ENCODE data around the gene NRG2. TPM values are rescaled to one million over a fixed set of nuclear protein-coding genes. Genes with fewer than 3 reads are reported as not detected.

Gene NRG2
- total and polyA plus RNA-seq, 2 donors (not counting 3 experiments of a cell fraction or from before 2014, with no cell fraction given): 0.26 to 0.42 TPM

DNA sequence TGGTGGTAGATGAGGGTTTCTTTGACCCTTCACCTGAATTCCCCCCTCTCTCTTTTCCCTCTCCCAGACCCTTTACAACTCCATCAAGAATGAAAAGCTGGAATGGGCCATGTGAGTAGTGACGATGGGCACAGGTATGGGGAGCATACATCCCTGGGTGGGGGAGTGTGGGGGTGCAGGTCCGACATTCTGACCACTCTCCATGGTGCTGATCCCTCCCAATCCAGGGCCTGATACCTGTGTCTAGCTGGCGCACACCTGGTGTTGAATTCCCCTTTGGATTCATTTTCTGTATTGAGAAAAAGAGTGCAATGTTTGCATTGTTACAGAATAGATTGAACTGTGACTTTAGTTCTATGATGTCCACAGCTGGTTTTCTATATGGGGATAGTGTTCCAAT is 207.4 kb downstream of the NRG2 start:
- H2AFZ ChIP-seq (ENCODE audit: low read depth, low read length): no peak overlapping the region
- intact Hi-C loops (cut with micrococcal nuclease): no loop called here
- H3K4me3 ChIP-seq (replicated peaks in 1 of 3; ENCODE audit: insufficient read depth in 1 of 3, low read depth in 1 of 3, low read length in 3 of 3): no peak overlapping the region
- POLR2A ChIA-PET: no interaction called here
- no peaks in the 10 kb centered on the region for H3K4me1 ChIP-seq (ENCODE audit: control insufficient read depth, extremely low read depth, insufficient read depth, low read length)
- DNase-seq (ENCODE audit: low read depth, low spot score) (no peak), FAIRE-seq (no peak)
- peaks cover 8 to 18% of the 10 kb centered on the region in 2 experiments for H3K27me3 ChIP-seq (ENCODE audit: control insufficient read depth in 2 of 2, insufficient read depth in 2 of 2, low read length in 2 of 2)
- CTCF ChIA-PET: no interaction called here
- no peak overlapping the region for H3K9ac ChIP-seq (replicated peaks; ENCODE audit: extremely low read depth, insufficient read depth, low read length)
- H3K9me3 ChIP-seq (replicated peaks; ENCODE audit: control insufficient read depth, insufficient read depth, low read length): no peaks in the 10 kb centered on the region
- BruUV-seq (replicated peaks): no TSS peak
- no peak overlapping the region for H3K27ac ChIP-seq (ENCODE audit: insufficient read depth, low read depth, low read length)
- dilution Hi-C loops (cut with MboI; ENCODE audit: extremely low pct_ligation_motif_present, low sequenced_read_pairs): no loop called here
- TF ChIP-seq FOS (IDR thresholded peaks at IDR 0.05; ENCODE audit: borderline replicate concordance, insufficient read depth, low read length): no peak
- no peak for TF ChIP-seq MYC (IDR thresholded peaks at IDR 0.05; ENCODE audit: low read depth, low read length)
- no peak for TF ChIP-seq EZH2 (IDR thresholded peaks at IDR 0.05; ENCODE audit: borderline replicate concordance, low read depth, low read length, severe bottlenecking)
- TF ChIP-seq, protein P1, sequence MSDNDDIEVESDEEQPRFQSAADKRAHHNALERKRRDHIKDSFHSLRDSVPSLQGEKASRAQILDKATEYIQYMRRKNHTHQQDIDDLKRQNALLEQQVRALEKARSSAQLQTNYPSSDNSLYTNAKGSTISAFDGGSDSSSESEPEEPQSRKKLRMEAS (IDR thresholded peaks at IDR 0.05; ENCODE audit: insufficient read depth, insufficient read length): no peak
- TF ChIP-seq POLR2A (IDR thresholded peaks at IDR 0.05; ENCODE audit: low read depth, low read length): no peak
- TF ChIP-seq GATA2 (IDR thresholded peaks at IDR 0.05; ENCODE audit: insufficient read depth, insufficient read length, low read depth, low read length): no peak
- TF ChIP-seq, protein P2, sequence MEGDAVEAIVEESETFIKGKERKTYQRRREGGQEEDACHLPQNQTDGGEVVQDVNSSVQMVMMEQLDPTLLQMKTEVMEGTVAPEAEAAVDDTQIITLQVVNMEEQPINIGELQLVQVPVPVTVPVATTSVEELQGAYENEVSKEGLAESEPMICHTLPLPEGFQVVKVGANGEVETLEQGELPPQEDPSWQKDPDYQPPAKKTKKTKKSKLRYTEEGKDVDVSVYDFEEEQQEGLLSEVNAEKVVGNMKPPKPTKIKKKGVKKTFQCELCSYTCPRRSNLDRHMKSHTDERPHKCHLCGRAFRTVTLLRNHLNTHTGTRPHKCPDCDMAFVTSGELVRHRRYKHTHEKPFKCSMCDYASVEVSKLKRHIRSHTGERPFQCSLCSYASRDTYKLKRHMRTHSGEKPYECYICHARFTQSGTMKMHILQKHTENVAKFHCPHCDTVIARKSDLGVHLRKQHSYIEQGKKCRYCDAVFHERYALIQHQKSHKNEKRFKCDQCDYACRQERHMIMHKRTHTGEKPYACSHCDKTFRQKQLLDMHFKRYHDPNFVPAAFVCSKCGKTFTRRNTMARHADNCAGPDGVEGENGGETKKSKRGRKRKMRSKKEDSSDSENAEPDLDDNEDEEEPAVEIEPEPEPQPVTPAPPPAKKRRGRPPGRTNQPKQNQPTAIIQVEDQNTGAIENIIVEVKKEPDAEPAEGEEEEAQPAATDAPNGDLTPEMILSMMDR (IDR thresholded peaks at IDR 0.05; ENCODE audit: extremely low read depth in 1 of 2, insufficient read depth in 1 of 2, low read depth in 1 of 2, low read length in 2 of 2): no peak
- no peaks in the 10 kb centered on the region for H4K20me1 ChIP-seq (replicated peaks; ENCODE audit: control insufficient read depth, extremely low read depth, insufficient read depth, low read length)
- no peak overlapping the region for H3K4me2 ChIP-seq (ENCODE audit: insufficient read depth, low read length)
- no peaks in the 10 kb centered on the region for H3K79me2 ChIP-seq (ENCODE audit: control insufficient read depth, insufficient read depth, low read length)
- no peaks in the 10 kb centered on the region for H3K9me1 ChIP-seq (replicated peaks; ENCODE audit: control insufficient read depth, extremely low read depth, insufficient read depth, low read length)
- no peaks in the 10 kb centered on the region for H3K36me3 ChIP-seq (ENCODE audit: control insufficient read depth in 2 of 2, extremely low read depth in 1 of 2, insufficient read depth in 2 of 2, low read length in 2 of 2)

All from endothelial cell of umbilical vein (primary cell).